Esophagus squamous epithelium (tissue), 4 donors: ENCODE measurements around the gene TTC6.

ENCODE experiments used
- CTCF ChIP-seq, 6 experiments: fragments of 450-650 bp in 4 of 6; fragments of 200-600 bp in 2 of 6; sonication (generic) in 2 of 6; IDR thresholded peaks; one replicate each; pipeline ENCODE4 v1.5.1; 2016 to 2019; ENCODE audit warnings: antibody characterized with exemption in 6 of 6, mild to moderate bottlenecking in 4 of 6, moderate library complexity in 4 of 6
- POLR2A ChIP-seq, 4 donors: fragments of 450-650 bp; IDR thresholded peaks; one replicate each; pipeline ENCODE4 v1.6.1; 2017; ENCODE audit warnings: antibody characterized with exemption in 4 of 4, mild to moderate bottlenecking in 4 of 4, moderate library complexity in 3 of 4

GRCh38 chr14:37638599-37638998 is 43.2 kb downstream of the TTC6 start:
- TF ChIP-seq CTCF (IDR thresholded peaks at IDR 0.05) (no peak), POLR2A (IDR thresholded peaks at IDR 0.05) (no peak)
